ENCODE data around the gene SPNS1. TPM values are rescaled to one million over a fixed set of nuclear protein-coding genes. Genes with fewer than 3 reads are reported as not detected.
"Not testable (repeated sequence)": the region's sequence is repeated elsewhere in the genome, so short reads cannot be mapped to it uniquely, and the experiment has no call there.

The SPNS1 gene
- 20.8 and 38.9 TPM in 2 replicates for total RNA-seq

DNA sequence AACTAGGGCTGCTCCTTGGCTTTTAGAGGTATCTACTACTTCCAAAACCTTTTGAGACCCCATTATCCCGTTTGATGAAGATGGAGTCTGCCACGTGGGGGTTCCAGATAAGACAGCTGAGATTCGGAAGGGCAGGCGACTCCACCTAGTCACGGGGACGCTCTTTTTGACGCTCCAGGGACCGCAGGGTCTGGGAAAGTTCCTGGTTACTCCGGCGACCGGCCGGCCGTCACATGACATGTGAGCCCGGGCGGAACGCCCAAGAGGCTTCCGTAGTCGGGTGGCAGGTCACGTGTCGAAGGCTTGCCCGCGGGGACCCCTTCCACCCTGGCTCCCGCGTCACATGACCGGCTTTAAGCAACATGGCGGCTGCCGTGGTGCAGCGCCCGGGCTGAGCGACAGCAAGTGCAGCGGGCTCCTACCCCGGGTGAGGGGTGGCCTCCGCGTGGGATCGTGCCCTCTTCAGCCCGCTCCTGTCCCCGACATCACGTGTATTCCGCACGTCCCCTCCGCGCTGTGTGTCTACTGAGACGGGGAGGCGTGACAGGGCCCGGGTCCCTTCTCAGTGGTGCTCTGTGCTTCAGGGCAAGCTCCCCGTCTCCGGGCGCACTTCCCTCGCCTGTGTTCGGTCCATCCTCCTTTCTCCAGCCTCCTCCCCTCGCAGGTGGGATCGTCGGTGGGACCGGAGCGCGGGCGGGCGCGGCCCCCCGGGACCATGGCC lies at the start of gene SPNS1:
TSS of gene SPNS1 (plus strand) at position 342 of the 721 bp plus-strand sequence. CDS start at position 716, 374 bp downstream.
- peak; percentile 94 to 98 for DNase-seq (ENCODE audit: low read depth in 2 of 2)

- peak in 1 of 2 donors; percentile 73 for DNase-seq (ENCODE audit: low read depth in 2 of 2)
These were observed 49.0 kb upstream of the SPNS1 start for GRCh38 chr16:28925386-28926228.

DNA sequence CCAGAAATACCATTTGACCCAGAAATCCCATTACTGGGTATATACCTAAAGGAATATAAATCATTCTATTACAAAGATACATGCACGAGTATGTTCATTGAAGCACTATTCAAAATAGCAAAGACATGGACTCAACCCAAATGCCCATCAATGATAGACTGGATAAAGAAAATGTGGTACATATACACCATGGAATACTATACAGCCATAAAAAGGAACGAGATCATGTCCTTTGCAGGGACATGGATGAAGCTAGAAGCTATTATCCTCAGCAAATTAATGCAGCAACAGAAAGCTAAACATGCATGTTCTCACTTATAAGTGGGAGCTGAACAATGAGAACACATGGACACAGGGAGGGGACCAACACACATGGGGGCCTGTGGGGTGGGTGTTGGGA lies 48.3 kb upstream of the SPNS1 start:
- not testable (repeated sequence) for DNase-seq (ENCODE audit: low read depth in 2 of 2)

GRCh38 chr16:28927815-28928214 lies 46.8 kb upstream of the SPNS1 start:
- DNase-seq (ENCODE audit: low read depth in 2 of 2), result no peak

DNA sequence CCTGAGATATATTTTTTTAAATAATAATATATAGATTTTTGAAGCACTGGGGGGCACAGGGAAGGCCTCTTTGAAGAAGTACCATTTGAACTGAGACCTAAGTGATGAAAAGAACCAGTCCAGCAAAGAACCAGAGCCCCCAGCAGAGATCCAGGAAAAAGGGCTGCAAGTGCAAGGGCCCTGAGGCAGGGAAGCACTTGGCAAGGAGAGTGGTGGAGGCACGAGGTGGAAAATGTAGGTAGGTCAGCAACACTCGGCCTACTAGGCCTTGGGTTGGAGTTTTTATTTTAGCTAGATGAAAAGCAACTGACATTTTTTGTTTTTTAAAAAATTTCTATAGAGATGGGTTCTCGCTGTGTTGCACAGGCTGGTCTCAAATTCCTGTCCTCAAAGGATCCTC lies 44.4 kb upstream of the SPNS1 start:
- no peak for DNase-seq (ENCODE audit: low read depth in 2 of 2)

- no peak for DNase-seq (ENCODE audit: low read depth in 2 of 2)
These were observed 43.9 kb upstream of the SPNS1 start for GRCh38 chr16:28930652-28931051.

GRCh38 chr16:28931801-28932225 lies 42.8 kb upstream of the SPNS1 start, which contains the start of gene CD19:
Gene CD19, plus strand, starts transcription at chr16:28931971. Its CDS starts 30 bp downstream, at chr16:28932001.
- DNase-seq (ENCODE audit: low read depth in 2 of 2), result no peak

- DNase-seq (ENCODE audit: low read depth in 2 of 2), result no peak
These were observed 42.0 kb upstream of the SPNS1 start for GRCh38 chr16:28932339-28933141.

- DNase-seq (ENCODE audit: low read depth in 2 of 2), result no peak
These were observed 41.4 kb upstream of the SPNS1 start for GRCh38 chr16:28933171-28933570.

GRCh38 chr16:28935346-28935745 lies 39.2 kb upstream of the SPNS1 start:
- DNase-seq (ENCODE audit: low read depth in 2 of 2), result no peak

DNA sequence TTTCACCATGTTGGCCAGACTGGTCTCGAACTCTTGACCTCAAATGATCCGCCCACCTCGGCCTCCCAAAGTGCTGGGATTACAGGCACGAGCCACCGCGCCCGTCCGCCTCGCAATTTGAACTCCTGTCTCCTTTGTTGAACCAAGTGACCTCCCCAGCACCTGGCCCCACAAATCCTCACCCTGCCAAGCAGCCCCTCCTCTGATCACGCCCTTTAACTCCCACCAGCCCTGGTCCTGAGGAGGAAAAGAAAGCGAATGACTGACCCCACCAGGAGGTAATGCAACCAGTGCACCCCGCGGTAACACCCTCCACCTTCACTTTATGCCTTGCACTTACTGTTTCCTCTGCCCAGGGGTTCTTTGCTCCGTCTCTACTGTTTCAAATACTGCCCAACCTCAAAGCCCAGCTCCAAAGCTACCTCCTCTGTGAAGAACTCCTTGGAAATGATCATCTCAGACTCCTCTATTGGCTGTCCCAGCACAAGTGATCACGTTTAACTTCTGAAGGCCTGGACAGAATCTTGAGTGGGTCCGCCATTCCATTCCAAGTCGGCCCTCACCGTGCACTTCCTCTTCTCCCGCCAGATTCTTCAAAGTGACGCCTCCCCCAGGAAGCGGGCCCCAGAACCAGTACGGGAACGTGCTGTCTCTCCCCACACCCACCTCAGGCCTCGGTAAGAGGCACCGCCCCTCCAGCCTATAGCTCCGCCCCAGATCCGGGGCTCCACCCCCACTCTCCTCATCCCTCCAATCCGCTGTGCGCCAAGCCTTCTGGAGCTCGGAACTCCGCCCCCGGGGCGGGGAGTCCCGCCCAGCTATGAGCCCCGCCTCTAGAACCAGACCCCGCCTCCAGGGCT lies 38.4 kb upstream of the SPNS1 start:
- peak; percentile 42 to 84 for DNase-seq (ENCODE audit: low read depth in 2 of 2)

DNA sequence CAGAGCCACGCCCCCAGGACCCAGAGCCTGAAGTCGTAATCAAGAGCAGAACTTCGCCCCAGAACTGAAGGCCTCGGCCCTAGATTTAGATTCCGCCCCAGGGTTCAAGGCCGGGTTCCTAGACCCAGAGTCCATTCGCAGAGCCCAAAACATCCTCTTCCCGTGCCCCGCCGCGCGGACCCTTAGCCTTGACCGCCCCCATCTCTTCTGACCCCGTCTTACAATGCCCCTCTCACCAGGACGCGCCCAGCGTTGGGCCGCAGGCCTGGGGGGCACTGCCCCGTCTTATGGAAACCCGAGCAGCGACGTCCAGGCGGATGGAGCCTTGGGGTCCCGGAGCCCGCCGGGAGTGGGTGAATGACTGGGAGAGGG lies 37.8 kb upstream of the SPNS1 start:
- no peak for DNase-seq (ENCODE audit: low read depth in 2 of 2)

DNA sequence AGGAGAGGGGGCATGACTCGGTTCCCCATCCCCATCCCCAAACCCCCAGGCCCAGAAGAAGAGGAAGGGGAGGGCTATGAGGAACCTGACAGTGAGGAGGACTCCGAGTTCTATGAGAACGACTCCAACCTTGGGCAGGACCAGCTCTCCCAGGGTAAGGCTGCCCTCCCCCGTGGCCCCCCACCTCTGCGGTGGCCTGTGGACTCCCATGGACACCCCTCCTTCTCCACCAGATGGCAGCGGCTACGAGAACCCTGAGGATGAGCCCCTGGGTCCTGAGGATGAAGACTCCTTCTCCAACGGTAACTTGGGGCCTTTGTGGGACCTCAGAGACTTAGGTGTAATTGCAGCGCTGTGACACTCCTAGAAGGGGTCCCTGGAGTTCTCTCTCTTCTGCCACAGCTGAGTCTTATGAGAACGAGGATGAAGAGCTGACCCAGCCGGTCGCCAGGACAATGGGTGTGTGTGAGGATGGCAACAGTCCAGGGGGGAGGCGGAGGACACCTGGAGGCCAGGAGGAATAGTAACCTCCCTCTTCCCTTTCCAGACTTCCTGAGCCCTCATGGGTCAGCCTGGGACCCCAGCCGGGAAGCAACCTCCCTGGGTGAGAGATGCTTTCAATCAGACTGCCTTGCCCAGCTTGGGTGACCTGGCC lies 37.2 kb upstream of the SPNS1 start:
- no peak for DNase-seq (ENCODE audit: low read depth in 2 of 2)

DNA sequence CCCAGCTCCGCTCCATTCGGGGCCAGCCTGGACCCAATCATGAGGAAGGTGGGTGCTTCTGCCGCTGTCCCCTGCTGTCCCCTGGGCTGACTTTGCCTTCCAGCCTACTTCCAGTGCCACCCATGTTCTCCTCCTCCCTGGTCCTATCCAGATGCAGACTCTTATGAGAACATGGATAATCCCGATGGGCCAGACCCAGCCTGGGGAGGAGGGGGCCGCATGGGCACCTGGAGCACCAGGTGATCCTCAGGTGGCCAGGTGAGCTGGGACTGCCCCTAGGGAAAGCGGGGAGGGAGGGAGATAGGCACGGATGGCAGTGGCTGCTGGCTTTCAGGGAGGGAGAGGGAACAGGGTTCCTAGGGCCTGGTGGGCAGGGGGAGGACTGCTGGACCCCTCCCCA lies 35.9 kb upstream of the SPNS1 start:
- no peak for DNase-seq (ENCODE audit: low read depth in 2 of 2)

GRCh38 chr16:28939825-28940224 lies 34.8 kb upstream of the SPNS1 start:
- not testable (repeated sequence) for DNase-seq (ENCODE audit: low read depth in 2 of 2)

- DNase-seq (ENCODE audit: low read depth in 2 of 2), result no peak
These were observed 31.3 kb upstream of the SPNS1 start for GRCh38 chr16:28943281-28943680.

GRCh38 chr16:28946681-28947080 lies 27.9 kb upstream of the SPNS1 start:
- no peak for DNase-seq (ENCODE audit: low read depth in 2 of 2)

GRCh38 chr16:28950648-28951409 lies 23.7 kb upstream of the SPNS1 start, which contains the start of gene NFATC2IP:
Gene NFATC2IP, plus strand, starts transcription at chr16:28950937. Its CDS starts 75 bp downstream, at chr16:28951012.
- DNase-seq (ENCODE audit: low read depth in 2 of 2), result peak; percentile 100

DNA sequence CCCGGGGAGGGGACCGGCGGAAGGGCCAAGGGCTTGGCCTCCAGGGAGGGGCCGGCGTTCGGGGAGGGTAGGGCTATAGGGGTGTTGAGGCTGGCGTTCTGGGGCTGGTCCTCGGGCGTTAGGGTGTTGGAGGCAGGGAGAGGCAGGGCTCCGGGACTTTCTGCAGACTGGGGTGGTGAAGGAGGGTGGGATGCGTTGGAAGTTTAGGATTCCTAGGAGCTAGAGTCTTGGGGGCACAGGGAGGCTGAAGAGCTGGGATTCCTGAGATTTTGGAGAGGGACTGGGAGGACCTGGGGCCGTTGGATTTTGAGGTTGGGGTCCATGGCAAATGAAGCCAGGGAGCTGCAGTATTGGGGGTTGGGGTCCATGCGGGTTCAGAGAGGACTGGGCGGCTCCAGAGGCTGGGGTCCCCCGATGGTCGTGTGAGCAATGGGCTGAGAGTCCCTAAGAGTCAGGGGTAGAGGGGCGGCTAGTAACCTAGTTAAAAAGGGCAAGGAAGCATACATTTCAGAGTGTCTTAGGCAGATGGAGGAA lies 23.1 kb upstream of the SPNS1 start:
- DNase-seq (ENCODE audit: low read depth in 2 of 2), result no peak

All from dermis microvascular lymphatic vessel endothelial cell (primary cell).